NB4 (cell line): ENCODE measurements around the gene KCNN2.

ENCODE experiments used
- CTCF ChIP-seq: IDR thresholded peaks from one replicate; pipeline ENCODE4 v1.5.1; 2012; ENCODE audit warnings: low read depth, low read length
- MAX ChIP-seq: IDR thresholded peaks from 2 replicates; pipeline ENCODE4 v1.6.1; 2011; ENCODE audit warnings: low read depth, low read length
- MYC ChIP-seq: IDR thresholded peaks from 2 replicates; pipeline ENCODE4 v1.6.1; 2011; ENCODE audit warnings: low read depth, low read length
- POLR2A ChIP-seq: IDR thresholded peaks from 2 replicates; pipeline ENCODE4 v1.6.1; 2011; ENCODE audit warnings: mild to moderate bottlenecking; ENCODE audit not compliant: insufficient read length; ENCODE audit errors: extremely low read depth

- no peak for TF ChIP-seq CTCF
- TF ChIP-seq POLR2A, result no peak
- TF ChIP-seq MYC, result no peak
- TF ChIP-seq MAX, result no peak
These were observed 22.8 kb upstream of the KCNN2 start for GRCh38 chr5:114339108-114339507.
